ENCODE measurements around the gene P2RY8. TPM values are rescaled to one million over a fixed set of nuclear protein-coding genes. Genes with fewer than 3 reads are reported as not detected.

Gene P2RY8
- total and polyA plus RNA-seq, 2 of the 4 experiments (the other 2 are of a cell fraction): not detected

GRCh38 chrX:1554469-1555210, 17.7 kb upstream of the P2RY8 start:
- Histone ChIP-seq H3K9me1 (ENCODE audit: insufficient read depth, low read length) (no peaks in the 10 kb centered on the region), H3K56ac (ENCODE audit: extremely low read depth, insufficient read depth, low read length) (no peak overlapping the region), H3K18ac (ENCODE audit: low read depth, low read length) (no peak overlapping the region), H4K8ac (ENCODE audit: low read depth in 2 of 2, low read length in 2 of 2) (no peak overlapping the region), H3K9me3 (ENCODE audit: control insufficient read depth, insufficient read depth, low read length) (peaks cover 22% of the 10 kb centered on the region), H2AFZ (replicated peaks; ENCODE audit: low read length, poor library complexity) (no peak overlapping the region), H3K14ac (replicated peaks; ENCODE audit: low read depth, low read length) (no peak overlapping the region), H2AK9ac (replicated peaks; ENCODE audit: low read depth, low read length, poor library complexity) (no peak overlapping the region), H4K20me1 (ENCODE audit: insufficient read depth, low read length) (no peaks in the 10 kb centered on the region), H3K27me3 (ENCODE audit: control insufficient read depth, insufficient read depth, low read length) (no peaks in the 10 kb centered on the region), H4K5ac (ENCODE audit: low read depth, low read length) (no peak overlapping the region), H4K91ac (ENCODE audit: insufficient read depth, low read depth, low read length) (no peak overlapping the region), H2AK5ac (ENCODE audit: low read depth, low read length) (no peak overlapping the region), H3K27ac (ENCODE audit: insufficient read depth, low read length) (no peak overlapping the region), H2BK15ac (ENCODE audit: low read depth, low read length) (no peak overlapping the region), H3K4me2 (ENCODE audit: low read depth, low read length) (no peak overlapping the region), H3K4me3 (ENCODE audit: insufficient read depth, low read depth, low read length) (no peak overlapping the region), H3K36me3 (ENCODE audit: control insufficient read depth, insufficient read depth, low read length) (no peaks in the 10 kb centered on the region), H2BK5ac (ENCODE audit: low read depth, low read length, poor library complexity, severe bottlenecking) (no peak overlapping the region), H3K23ac (ENCODE audit: low read depth, low read length) (no peak overlapping the region), H3K4me1 (ENCODE audit: control insufficient read depth, insufficient read depth, low read length) (no peaks in the 10 kb centered on the region), H2BK120ac (ENCODE audit: low read depth, low read length) (no peak overlapping the region), H3K79me1 (ENCODE audit: low read depth in 1 of 2, low read length in 2 of 2) (no peaks in the 10 kb centered on the region), H3K9ac (ENCODE audit: low read depth, low read length) (no peak overlapping the region), H3K4ac (ENCODE audit: low read depth, low read length) (no peak overlapping the region), H2BK20ac (ENCODE audit: low read depth, low read length) (no peak overlapping the region)
- dilution Hi-C loops (cut with HindIII; ENCODE audit: low sequenced_read_pairs, unreplicated experiment) (no loop called here), intact Hi-C loops (cut with micrococcal nuclease) (no loop called here), in situ Hi-C loops (cut with MboI; ENCODE audit: low sequenced_read_pairs) (no loop called here)
- ATAC-seq (ENCODE audit: low read depth) (no peak), DNase-seq (no peak)
- CTCF ChIA-PET: no interaction called here
- POLR2A ChIA-PET (ENCODE audit: unreplicated experiment): no interaction called here
- no TSS peak for BruUV-seq (replicated peaks)
- TF ChIP-seq MAFK (IDR thresholded peaks at IDR 0.05; ENCODE audit: low read depth, low read length): no peak
- no peak for TF ChIP-seq CTCF (conservative IDR thresholded peaks at IDR 0.05; ENCODE audit: low read depth, low read length)
- TF ChIP-seq RFX5 (IDR thresholded peaks at IDR 0.05; ENCODE audit: low read depth, low read length): no peak
- TF ChIP-seq FOS (IDR thresholded peaks at IDR 0.05; ENCODE audit: low read depth, low read length): no peak
- TF ChIP-seq NFE2L2 (IDR thresholded peaks at IDR 0.05; ENCODE audit: low read depth, low read length): no peak
- TF ChIP-seq BHLHE40 (IDR thresholded peaks at IDR 0.05; ENCODE audit: low read depth, low read length): no peak
- TF ChIP-seq POLR2A (IDR thresholded peaks at IDR 0.05; ENCODE audit: low read depth, low read length): no peak
- TF ChIP-seq SMC3 (IDR thresholded peaks at IDR 0.05; ENCODE audit: low read depth, low read length): no peak
- no peak for TF ChIP-seq MXI1 (IDR thresholded peaks at IDR 0.05; ENCODE audit: borderline replicate concordance, low read depth, low read length)
- TF ChIP-seq RAD21 (IDR thresholded peaks at IDR 0.05; ENCODE audit: low read length): no peak
- TF ChIP-seq CEBPB (IDR thresholded peaks at IDR 0.05; ENCODE audit: low read depth, low read length): no peak
- no peak for TF ChIP-seq USF2 (IDR thresholded peaks at IDR 0.05; ENCODE audit: low read depth, low read length)
- no peak for TF ChIP-seq MAZ (IDR thresholded peaks at IDR 0.05; ENCODE audit: borderline replicate concordance, low read depth, low read length)
- no peak for TF ChIP-seq CHD1 (IDR thresholded peaks at IDR 0.05; ENCODE audit: low read depth, low read length)
- TF ChIP-seq ELK1 (IDR thresholded peaks at IDR 0.05; ENCODE audit: borderline replicate concordance, low read depth, low read length): no peak
- no peak for TF ChIP-seq RCOR1 (IDR thresholded peaks at IDR 0.05; ENCODE audit: insufficient replicate concordance, low read length)
- WGBS, 2 experiments (ENCODE audit: extremely low coverage in 2 of 2, insufficient read length in 1 of 2): 73% methylated on average over 10 of the region's 19 CpGs; no CpG with 5 or more reads in 1 of the 2 experiments
